ENCODE measurements around the gene ASRGL1.
A peak's percentile ranks its signal among the peaks of the same experiment; 100 is the strongest.
"Not testable (repeated sequence)": the region's sequence is repeated elsewhere in the genome, so short reads cannot be mapped to it uniquely, and the experiment has no call there.

ASRGL1 gene

GRCh38 chr11:62345861-62346260, 8.6 kb downstream of the ASRGL1 start:
- H3K4me3 ChIP-seq (ENCODE audit: low read depth, low read length), result no peak overlapping the region
- DNase-seq (ENCODE audit: low read depth), result no peak

GRCh38 chr11:62352355-62353336, 15.4 kb downstream of the ASRGL1 start:
- DNase-seq (ENCODE audit: low read depth), result no peak
- H3K4me3 ChIP-seq (ENCODE audit: low read depth, low read length), result no peak overlapping the region

- DNase-seq (ENCODE audit: low read depth), result no peak
- no peak overlapping the region for H3K4me3 ChIP-seq (ENCODE audit: low read depth, low read length)
These were observed 16.6 kb downstream of the ASRGL1 start for GRCh38 chr11:62353841-62354240.

GRCh38 chr11:62358273-62358672, 21.0 kb downstream of the ASRGL1 start:
- no peak overlapping the region for H3K4me3 ChIP-seq (ENCODE audit: low read depth, low read length)
- no peak for DNase-seq (ENCODE audit: low read depth)

GRCh38 chr11:62359475-62359874, 22.2 kb downstream of the ASRGL1 start:
- no peak overlapping the region for H3K4me3 ChIP-seq (ENCODE audit: low read depth, low read length)
- no peak for DNase-seq (ENCODE audit: low read depth)

GRCh38 chr11:62360685-62361084, 23.4 kb downstream of the ASRGL1 start:
- no peak for DNase-seq (ENCODE audit: low read depth)
- no peak overlapping the region for H3K4me3 ChIP-seq (ENCODE audit: low read depth, low read length)

GRCh38 chr11:62368861-62369477, 31.7 kb downstream of the ASRGL1 start:
- DNase-seq (ENCODE audit: low read depth); H3K4me3 ChIP-seq (ENCODE audit: low read depth, low read length): not testable (repeated sequence)

GRCh38 chr11:62370743-62371440, 33.6 kb downstream of the ASRGL1 start:
- no peak for DNase-seq (ENCODE audit: low read depth)
- no peak overlapping the region for H3K4me3 ChIP-seq (ENCODE audit: low read depth, low read length)

- no peak overlapping the region for H3K4me3 ChIP-seq (ENCODE audit: low read depth, low read length)
- no peak for DNase-seq (ENCODE audit: low read depth)
These were observed 35.6 kb downstream of the ASRGL1 start for GRCh38 chr11:62372871-62373270.

- DNase-seq (ENCODE audit: low read depth), result no peak
- H3K4me3 ChIP-seq (ENCODE audit: low read depth, low read length), result no peak overlapping the region
These were observed 36.3 kb downstream of the ASRGL1 start for GRCh38 chr11:62373464-62374119.

GRCh38 chr11:62374801-62375200, 37.6 kb downstream of the ASRGL1 start:
- DNase-seq (ENCODE audit: low read depth), result no peak
- no peak overlapping the region for H3K4me3 ChIP-seq (ENCODE audit: low read depth, low read length)

GRCh38 chr11:62378459-62379063, 41.3 kb downstream of the ASRGL1 start:
- not testable (repeated sequence) for H3K4me3 ChIP-seq (ENCODE audit: low read depth, low read length); DNase-seq (ENCODE audit: low read depth)

GRCh38 chr11:62379586-62379985, 42.3 kb downstream of the ASRGL1 start:
- not testable (repeated sequence) for DNase-seq (ENCODE audit: low read depth); H3K4me3 ChIP-seq (ENCODE audit: low read depth, low read length)

GRCh38 chr11:62380821-62381245, 43.6 kb downstream of the ASRGL1 start:
- peak; percentile 18 for DNase-seq (ENCODE audit: low read depth)
- H3K4me3 ChIP-seq (ENCODE audit: low read depth, low read length), result not testable (repeated sequence)

- no peak overlapping the region for H3K4me3 ChIP-seq (ENCODE audit: low read depth, low read length)
- DNase-seq (ENCODE audit: low read depth), result no peak
These were observed 46.6 kb downstream of the ASRGL1 start for GRCh38 chr11:62383822-62384221.

- not testable (repeated sequence) for DNase-seq (ENCODE audit: low read depth)
These were observed 48.8 kb downstream of the ASRGL1 start for GRCh38 chr11:62386083-62386482.

GRCh38 chr11:62387381-62387780, 50.1 kb downstream of the ASRGL1 start:
- DNase-seq (ENCODE audit: low read depth), result no peak

More at GRCh38 chr11:62386083-62386482, 48.8 kb downstream of the ASRGL1 start:
- H3K4me3 ChIP-seq (ENCODE audit: low read depth, low read length), result not testable (repeated sequence)

GRCh38 chr11:62388999-62389398, 51.8 kb downstream of the ASRGL1 start:
- no peak for DNase-seq (ENCODE audit: low read depth)
- H3K4me3 ChIP-seq (ENCODE audit: low read depth, low read length), result no peak overlapping the region

More at GRCh38 chr11:62387381-62387780, 50.1 kb downstream of the ASRGL1 start:
- no peak overlapping the region for H3K4me3 ChIP-seq (ENCODE audit: low read depth, low read length)

- no peak overlapping the region for H3K4me3 ChIP-seq (ENCODE audit: low read depth, low read length)
- DNase-seq (ENCODE audit: low read depth), result no peak
These were observed 53.0 kb downstream of the ASRGL1 start for GRCh38 chr11:62390237-62390636.
